ENCODE measurements around the gene MYRF.

GRCh38 chr11:61833471-61833870, 81.0 kb downstream of the MYRF start:
- no peak for TF ChIP-seq CTCF (IDR thresholded peaks at IDR 0.05; ENCODE audit: extremely low read depth in 1 of 2, insufficient read depth in 1 of 2, low read depth in 1 of 2, low read length in 2 of 2)
- TF ChIP-seq POLR2A (IDR thresholded peaks at IDR 0.05; ENCODE audit: low read depth, low read length) = no peak
- TF ChIP-seq MYC (IDR thresholded peaks at IDR 0.05; ENCODE audit: low read depth, low read length) = no peak
- TF ChIP-seq EZH2 (IDR thresholded peaks at IDR 0.05; ENCODE audit: borderline replicate concordance, low read depth, low read length, severe bottlenecking) = no peak
- TF ChIP-seq JUN (IDR thresholded peaks at IDR 0.05; ENCODE audit: borderline replicate concordance, insufficient read depth, insufficient read length, low read depth) = no peak
- no peak for TF ChIP-seq MAX (IDR thresholded peaks at IDR 0.05; ENCODE audit: insufficient read depth, insufficient read length)
- TF ChIP-seq POLR2AphosphoS5 (IDR thresholded peaks at IDR 0.05; ENCODE audit: insufficient read depth, low read depth, low read length) = no peak
- TF ChIP-seq FOS (IDR thresholded peaks at IDR 0.05; ENCODE audit: borderline replicate concordance, insufficient read depth, low read length) = no peak
- no peak for TF ChIP-seq GATA2 (IDR thresholded peaks at IDR 0.05; ENCODE audit: insufficient read depth, insufficient read length, low read depth, low read length)
